Skeletal muscle tissue (tissue), 4 donors: ENCODE results near the gene B4GALNT2. TPM values are rescaled to one million over a fixed set of nuclear protein-coding genes. Genes with fewer than 3 reads are reported as not detected.

Experiments used
- H3K27ac ChIP-seq: one replicate; pipeline ENCODE4 v1.7.0; 2013; ENCODE audit warnings: mild to moderate bottlenecking, low read depth, low read length, inconsistent platforms
- H3K27me3 ChIP-seq, 3 donors: one replicate each; pipeline ENCODE4 v1.7.0; 2013; ENCODE audit warnings: low read length in 3 of 3; ENCODE audit not compliant: control insufficient read depth in 3 of 3, insufficient read depth in 3 of 3
- H3K36me3 ChIP-seq, 3 donors: one replicate each; pipeline ENCODE4 v1.7.0; 2013; ENCODE audit warnings: low read length in 3 of 3; ENCODE audit not compliant: control insufficient read depth in 3 of 3, insufficient read depth in 3 of 3
- H3K4me1 ChIP-seq, 3 donors: one replicate each; pipeline ENCODE4 v1.7.0; 2013; ENCODE audit warnings: low read length in 3 of 3, mild to moderate bottlenecking in 3 of 3; ENCODE audit not compliant: control insufficient read depth in 3 of 3, insufficient read depth in 3 of 3
- H3K4me3 ChIP-seq, 3 donors: one replicate each; pipeline ENCODE4 v1.7.0; 2013; ENCODE audit warnings: low read length in 3 of 3
- H3K9ac ChIP-seq, 3 donors: one replicate each; pipeline ENCODE4 v1.7.0; 2013; ENCODE audit warnings: low read length in 3 of 3, mild to moderate bottlenecking in 3 of 3, moderate library complexity in 2 of 3, low read depth in 1 of 3
- H3K9me3 ChIP-seq, 3 donors: one replicate each; pipeline ENCODE4 v1.7.0; 2013; ENCODE audit warnings: low read length in 3 of 3; ENCODE audit not compliant: control insufficient read depth in 3 of 3
- total RNA-seq: library from RNA; depleted of rRNA; stranded (reverse); fragments of >200 nt; gene quantifications from one replicate; pipeline ENCODE4 v1.2.3, GENCODE V29; 2014
- donor health status: Osteomylitis.

Gene B4GALNT2
- total RNA-seq, 1 donor from 2014 or later = not detected

GRCh38 chr17:49216482-49216881 lies 83.9 kb downstream of the B4GALNT2 start:
- Histone ChIP-seq H3K4me3 (no peak overlapping the region), H3K9ac (no peak overlapping the region), H3K36me3 (no peaks in the 10 kb centered on the region), H3K4me1 (peaks cover 16 to 22% (median 17%) of the 10 kb centered on the region in 3 donors), H3K27ac (peak overlapping the region; percentile 12), H3K27me3 (peaks cover 7 to 22% (median 15%) of the 10 kb centered on the region in 3 donors), H3K9me3 (no peaks in the 10 kb centered on the region)

- H3K27me3 ChIP-seq = peaks cover 7 to 28% (median 19%) of the 10 kb centered on the region in 3 donors
- no peaks in the 10 kb centered on the region for H3K36me3 ChIP-seq
- no peaks in the 10 kb centered on the region for H3K9me3 ChIP-seq
- H3K27ac ChIP-seq = no peak overlapping the region
- H3K4me3 ChIP-seq = no peak overlapping the region
- H3K9ac ChIP-seq = no peak overlapping the region
- H3K4me1 ChIP-seq = peaks cover 16 to 22% (median 17%) of the 10 kb centered on the region in 3 donors
These were observed 84.5 kb downstream of the B4GALNT2 start for GRCh38 chr17:49216953-49217650.

GRCh38 chr17:49217651-49218413 lies 85.3 kb downstream of the B4GALNT2 start:
- H3K27me3 ChIP-seq = peaks cover 10 to 32% (median 27%) of the 10 kb centered on the region in 3 donors
- H3K4me1 ChIP-seq = peaks cover 16 to 22% (median 17%) of the 10 kb centered on the region in 3 donors
- H3K27ac ChIP-seq = no peak overlapping the region
- no peak overlapping the region for H3K9ac ChIP-seq
- no peak overlapping the region for H3K4me3 ChIP-seq
- H3K9me3 ChIP-seq = no peaks in the 10 kb centered on the region
- no peaks in the 10 kb centered on the region for H3K36me3 ChIP-seq

- Histone ChIP-seq H3K9ac (no peak overlapping the region), H3K27ac (no peak overlapping the region), H3K4me1 (peaks cover 16 to 27% (median 22%) of the 10 kb centered on the region in 3 donors), H3K36me3 (no peaks in the 10 kb centered on the region), H3K4me3 (no peak overlapping the region), H3K27me3 (peaks cover 24 to 45% (median 41%) of the 10 kb centered on the region in 3 donors), H3K9me3 (no peaks in the 10 kb centered on the region)
These were observed 86.7 kb downstream of the B4GALNT2 start for GRCh38 chr17:49218941-49219913.

- H3K9me3 ChIP-seq = no peaks in the 10 kb centered on the region
- H3K27ac ChIP-seq = no peak overlapping the region
- H3K4me1 ChIP-seq = peaks cover 15 to 33% (median 23%) of the 10 kb centered on the region in 3 donors
- H3K4me3 ChIP-seq = no peak overlapping the region
- H3K9ac ChIP-seq = no peak overlapping the region
- H3K27me3 ChIP-seq = peaks cover 31 to 53% (median 48%) of the 10 kb centered on the region in 3 donors
- no peaks in the 10 kb centered on the region for H3K36me3 ChIP-seq
These were observed 87.4 kb downstream of the B4GALNT2 start for GRCh38 chr17:49219987-49220386.

DNA sequence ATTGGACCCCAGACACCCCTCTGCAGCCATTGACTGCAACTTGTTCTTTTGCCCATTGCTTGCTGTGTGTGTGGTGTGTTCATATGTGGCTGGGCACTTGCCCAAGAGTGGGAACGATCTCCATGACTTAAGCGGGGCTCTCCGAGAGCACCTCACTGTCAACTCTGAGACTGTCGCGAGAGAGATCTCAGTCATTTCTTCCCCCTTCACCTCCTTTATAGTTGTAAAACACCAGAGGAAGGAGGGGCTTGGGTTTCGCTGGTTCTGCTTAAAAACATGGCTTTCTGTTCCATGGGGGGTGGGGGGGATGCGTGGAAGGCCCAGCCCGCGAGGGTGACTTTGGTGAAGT lies 90.6 kb downstream of the B4GALNT2 start:
- Histone ChIP-seq H3K36me3 (no peaks in the 10 kb centered on the region), H3K9ac (no peak overlapping the region), H3K4me3 (no peak overlapping the region), H3K27ac (no peak overlapping the region), H3K4me1 (peaks cover 2 to 24% (median 16%) of the 10 kb centered on the region in 3 donors), H3K9me3 (no peaks in the 10 kb centered on the region), H3K27me3 (peaks cover 44 to 70% (median 46%) of the 10 kb centered on the region in 3 donors)

GRCh38 chr17:49223517-49224197 lies 91.1 kb downstream of the B4GALNT2 start:
- no peak overlapping the region for H3K27ac ChIP-seq
- H3K9ac ChIP-seq = no peak overlapping the region
- H3K27me3 ChIP-seq = peaks cover 44 to 70% (median 46%) of the 10 kb centered on the region in 3 donors
- peaks cover 2 to 24% (median 14%) of the 10 kb centered on the region in 3 donors for H3K4me1 ChIP-seq
- H3K36me3 ChIP-seq = no peaks in the 10 kb centered on the region
- H3K9me3 ChIP-seq = no peaks in the 10 kb centered on the region
- peak overlapping the region in 1 of 3 donors; percentile 23 for H3K4me3 ChIP-seq

DNA sequence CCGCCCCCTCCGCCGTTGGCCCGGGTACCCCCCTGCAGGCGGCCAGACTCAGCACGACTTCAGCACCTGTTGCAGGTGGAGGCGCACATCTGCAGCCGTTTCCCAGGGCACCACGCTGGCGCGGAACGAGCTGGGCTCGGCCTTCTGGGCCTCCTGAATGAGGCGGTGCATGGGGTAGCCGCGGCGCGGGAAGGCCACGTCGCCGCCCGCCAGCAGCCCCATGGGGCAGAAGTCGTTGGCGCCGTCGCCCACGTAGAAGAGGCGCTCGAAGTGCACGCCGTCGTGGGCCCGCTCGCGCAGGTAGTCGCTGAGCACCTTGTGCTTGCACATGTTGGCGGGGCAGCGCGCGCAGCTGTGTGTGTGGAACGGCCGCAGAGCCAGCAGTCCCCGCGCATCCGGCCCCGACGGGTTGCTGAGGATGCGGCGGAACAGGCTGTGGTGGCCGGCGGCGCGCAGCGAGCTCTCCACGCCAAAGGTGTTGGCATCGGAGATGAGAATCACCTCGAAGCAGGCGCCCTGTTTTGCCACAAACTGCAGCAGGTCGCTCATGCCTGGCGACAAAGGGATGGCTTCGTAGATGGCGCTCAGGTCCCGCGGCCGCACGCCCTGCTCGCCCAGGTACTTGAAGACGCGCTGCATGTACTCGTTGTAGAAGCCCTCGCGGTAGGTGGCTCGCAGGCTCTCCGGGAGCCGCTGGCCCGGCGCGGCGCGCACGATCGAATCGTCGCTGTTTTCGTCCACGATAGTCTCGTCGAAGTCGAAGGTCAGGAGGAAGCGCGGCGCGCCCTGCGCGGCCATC lies 91.8 kb downstream of the B4GALNT2 start:
- Histone ChIP-seq H3K4me3 (no peak overlapping the region), H3K27ac (no peak overlapping the region), H3K9ac (no peak overlapping the region), H3K27me3 (peaks cover 43 to 76% (median 44%) of the 10 kb centered on the region in 3 donors), H3K4me1 (peaks cover 2 to 28% (median 14%) of the 10 kb centered on the region in 3 donors), H3K36me3 (no peaks in the 10 kb centered on the region), H3K9me3 (no peaks in the 10 kb centered on the region)
